ENCODE data around the gene CNTNAP5. TPM values are rescaled to one million over a fixed set of nuclear protein-coding genes. Genes with fewer than 3 reads are reported as not detected.

The CNTNAP5 gene
- total and polyA plus RNA-seq, 2 of the 4 experiments (the other 2 are of a cell fraction): not detected

DNA sequence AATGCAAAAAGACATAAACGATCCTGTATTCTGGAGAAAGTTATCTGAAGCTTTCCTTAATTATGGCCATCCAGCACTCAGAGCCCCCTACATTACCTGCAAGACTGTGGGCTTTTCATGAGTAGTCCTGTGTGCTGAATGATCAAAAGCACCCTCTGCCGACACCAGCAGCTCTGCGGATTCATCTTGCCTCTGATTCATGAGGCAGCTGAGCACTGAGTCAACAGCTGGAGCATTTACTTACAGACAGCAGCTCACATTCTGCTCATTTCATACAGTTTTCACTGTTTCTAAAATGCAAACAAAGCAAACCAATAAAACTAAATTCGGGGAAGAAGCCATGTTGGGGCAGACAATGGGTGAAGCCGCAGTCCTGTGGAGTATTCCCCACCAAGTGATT lies 886.5 kb downstream of the CNTNAP5 start:
- in situ Hi-C loops (cut with MboI; ENCODE audit: low sequenced_read_pairs) (no loop called here), dilution Hi-C loops (cut with HindIII; ENCODE audit: low sequenced_read_pairs, unreplicated experiment) (no loop called here), intact Hi-C loops (cut with micrococcal nuclease) (no loop called here)
- H3K4ac ChIP-seq (ENCODE audit: low read depth, low read length): no peak overlapping the region
- no peaks in the 10 kb centered on the region for H3K4me1 ChIP-seq (ENCODE audit: control insufficient read depth, insufficient read depth, low read length)
- peak; percentile 68 for ATAC-seq (ENCODE audit: low read depth)
- H4K20me1 ChIP-seq (ENCODE audit: insufficient read depth, low read length): no peaks in the 10 kb centered on the region
- DNase-seq: peak; percentile 28
- H4K5ac ChIP-seq (ENCODE audit: low read depth, low read length): no peak overlapping the region
- ChIA-PET POLR2A (ENCODE audit: unreplicated experiment) (no interaction called here), CTCF (interaction anchor here (1.0 kb wide), 1 partner anchor 15 kb away, joined by 5 read pairs; no protein-coding TSS in a partner anchor)
- no peaks in the 10 kb centered on the region for H3K9me1 ChIP-seq (ENCODE audit: insufficient read depth, low read length)
- TF ChIP-seq, protein P1, sequence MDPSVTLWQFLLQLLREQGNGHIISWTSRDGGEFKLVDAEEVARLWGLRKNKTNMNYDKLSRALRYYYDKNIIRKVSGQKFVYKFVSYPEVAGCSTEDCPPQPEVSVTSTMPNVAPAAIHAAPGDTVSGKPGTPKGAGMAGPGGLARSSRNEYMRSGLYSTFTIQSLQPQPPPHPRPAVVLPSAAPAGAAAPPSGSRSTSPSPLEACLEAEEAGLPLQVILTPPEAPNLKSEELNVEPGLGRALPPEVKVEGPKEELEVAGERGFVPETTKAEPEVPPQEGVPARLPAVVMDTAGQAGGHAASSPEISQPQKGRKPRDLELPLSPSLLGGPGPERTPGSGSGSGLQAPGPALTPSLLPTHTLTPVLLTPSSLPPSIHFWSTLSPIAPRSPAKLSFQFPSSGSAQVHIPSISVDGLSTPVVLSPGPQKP (IDR thresholded peaks at IDR 0.05; ENCODE audit: borderline replicate concordance, low read depth, low read length): no peak
- TF ChIP-seq MAZ (IDR thresholded peaks at IDR 0.05; ENCODE audit: borderline replicate concordance, low read depth, low read length): no peak
- TF ChIP-seq, protein P2, sequence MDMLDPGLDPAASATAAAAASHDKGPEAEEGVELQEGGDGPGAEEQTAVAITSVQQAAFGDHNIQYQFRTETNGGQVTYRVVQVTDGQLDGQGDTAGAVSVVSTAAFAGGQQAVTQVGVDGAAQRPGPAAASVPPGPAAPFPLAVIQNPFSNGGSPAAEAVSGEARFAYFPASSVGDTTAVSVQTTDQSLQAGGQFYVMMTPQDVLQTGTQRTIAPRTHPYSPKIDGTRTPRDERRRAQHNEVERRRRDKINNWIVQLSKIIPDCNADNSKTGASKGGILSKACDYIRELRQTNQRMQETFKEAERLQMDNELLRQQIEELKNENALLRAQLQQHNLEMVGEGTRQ (IDR thresholded peaks at IDR 0.05; ENCODE audit: low read depth, low read length): no peak
- TF ChIP-seq CEBPB (IDR thresholded peaks at IDR 0.05; ENCODE audit: low read depth, low read length): no peak
- no peak for TF ChIP-seq SMC3 (IDR thresholded peaks at IDR 0.05; ENCODE audit: low read depth, low read length)
- no peak for TF ChIP-seq RAD21 (IDR thresholded peaks at IDR 0.05; ENCODE audit: low read length)
- TF ChIP-seq POLR2A (IDR thresholded peaks at IDR 0.05; ENCODE audit: low read depth, low read length): no peak
- no peak for TF ChIP-seq MXI1 (IDR thresholded peaks at IDR 0.05; ENCODE audit: borderline replicate concordance, low read depth, low read length)
- TF ChIP-seq MAFK (IDR thresholded peaks at IDR 0.05; ENCODE audit: low read depth, low read length): no peak
- TF ChIP-seq RCOR1 (IDR thresholded peaks at IDR 0.05; ENCODE audit: insufficient replicate concordance, low read length): no peak
- TF ChIP-seq RFX5 (IDR thresholded peaks at IDR 0.05; ENCODE audit: low read depth, low read length): no peak
- TF ChIP-seq FOS (IDR thresholded peaks at IDR 0.05; ENCODE audit: low read depth, low read length): no peak
- TF ChIP-seq CHD1 (IDR thresholded peaks at IDR 0.05; ENCODE audit: low read depth, low read length): no peak
- TF ChIP-seq, protein P3, sequence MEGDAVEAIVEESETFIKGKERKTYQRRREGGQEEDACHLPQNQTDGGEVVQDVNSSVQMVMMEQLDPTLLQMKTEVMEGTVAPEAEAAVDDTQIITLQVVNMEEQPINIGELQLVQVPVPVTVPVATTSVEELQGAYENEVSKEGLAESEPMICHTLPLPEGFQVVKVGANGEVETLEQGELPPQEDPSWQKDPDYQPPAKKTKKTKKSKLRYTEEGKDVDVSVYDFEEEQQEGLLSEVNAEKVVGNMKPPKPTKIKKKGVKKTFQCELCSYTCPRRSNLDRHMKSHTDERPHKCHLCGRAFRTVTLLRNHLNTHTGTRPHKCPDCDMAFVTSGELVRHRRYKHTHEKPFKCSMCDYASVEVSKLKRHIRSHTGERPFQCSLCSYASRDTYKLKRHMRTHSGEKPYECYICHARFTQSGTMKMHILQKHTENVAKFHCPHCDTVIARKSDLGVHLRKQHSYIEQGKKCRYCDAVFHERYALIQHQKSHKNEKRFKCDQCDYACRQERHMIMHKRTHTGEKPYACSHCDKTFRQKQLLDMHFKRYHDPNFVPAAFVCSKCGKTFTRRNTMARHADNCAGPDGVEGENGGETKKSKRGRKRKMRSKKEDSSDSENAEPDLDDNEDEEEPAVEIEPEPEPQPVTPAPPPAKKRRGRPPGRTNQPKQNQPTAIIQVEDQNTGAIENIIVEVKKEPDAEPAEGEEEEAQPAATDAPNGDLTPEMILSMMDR (conservative IDR thresholded peaks at IDR 0.05; ENCODE audit: low read depth, low read length): no peak
- no peak for TF ChIP-seq NFE2L2 (IDR thresholded peaks at IDR 0.05; ENCODE audit: low read depth, low read length)
- no peak for TF ChIP-seq BHLHE40 (IDR thresholded peaks at IDR 0.05; ENCODE audit: low read depth, low read length)
- H3K18ac ChIP-seq (ENCODE audit: low read depth, low read length): no peak overlapping the region
- H2BK120ac ChIP-seq (ENCODE audit: low read depth, low read length): no peak overlapping the region
- H3K4me2 ChIP-seq (ENCODE audit: low read depth, low read length): peak overlapping the region; percentile 12; the same call in 1 of the 2 replicates
- H3K9me3 ChIP-seq (ENCODE audit: control insufficient read depth, insufficient read depth, low read length): no peaks in the 10 kb centered on the region
- H2BK15ac ChIP-seq (ENCODE audit: low read depth, low read length): no peak overlapping the region
- H4K8ac ChIP-seq (ENCODE audit: low read depth in 2 of 2, low read length in 2 of 2): no peak overlapping the region
- BruUV-seq (replicated peaks): no TSS peak
- H3K56ac ChIP-seq (ENCODE audit: extremely low read depth, insufficient read depth, low read length): no peak overlapping the region
- no peaks in the 10 kb centered on the region for H3K79me1 ChIP-seq (ENCODE audit: low read depth in 1 of 2, low read length in 2 of 2)
- no peak overlapping the region for H3K14ac ChIP-seq (replicated peaks; ENCODE audit: low read depth, low read length)
- peak overlapping the region; percentile 15 for H2AFZ ChIP-seq (replicated peaks; ENCODE audit: low read length, poor library complexity)
- no peak overlapping the region for H3K9ac ChIP-seq (ENCODE audit: low read depth, low read length)
- no peak overlapping the region for H3K4me3 ChIP-seq (ENCODE audit: insufficient read depth, low read depth, low read length)
- no peak overlapping the region for H3K23ac ChIP-seq (ENCODE audit: low read depth, low read length)
- H4K91ac ChIP-seq (ENCODE audit: insufficient read depth, low read depth, low read length): no peak overlapping the region
- no peak overlapping the region for H2AK9ac ChIP-seq (replicated peaks; ENCODE audit: low read depth, low read length, poor library complexity)
- H3K27ac ChIP-seq (ENCODE audit: insufficient read depth, low read length): no peak overlapping the region
- H2BK20ac ChIP-seq (ENCODE audit: low read depth, low read length): no peak overlapping the region
- H2AK5ac ChIP-seq (ENCODE audit: low read depth, low read length): no peak overlapping the region
- 10% methylated on average over 2 of the region's 5 CpGs; no CpG with 5 or more reads in 1 of the 2 experiments for WGBS, 2 experiments (ENCODE audit: extremely low coverage in 2 of 2, insufficient read length in 1 of 2)
- H3K36me3 ChIP-seq (ENCODE audit: control insufficient read depth, insufficient read depth, low read length): no peaks in the 10 kb centered on the region
- no peak overlapping the region for H2BK5ac ChIP-seq (ENCODE audit: low read depth, low read length, poor library complexity, severe bottlenecking)
- H3K27me3 ChIP-seq (ENCODE audit: control insufficient read depth, insufficient read depth, low read length): no peaks in the 10 kb centered on the region

Measured in IMR-90 (cell line).